Thoracic aorta (tissue), 2 donors: Measurements from ENCODE around the gene SPHK1. TPM values are rescaled to one million over a fixed set of nuclear protein-coding genes. Genes with fewer than 3 reads are reported as not detected.

ENCODE experiments used
- ATAC-seq: fragments of 150-250 bp; one replicate; pipeline ENCODE4 v1.8.0; 2017; ENCODE audit warnings: low read depth; ENCODE audit not compliant: insufficient number of reproducible peaks, low FRiP score
- DNase-seq: peaks from one replicate; pipeline ENCODE4 v3.0.0-alpha.2; 2020; ENCODE audit warnings: low spot score
- H3K27ac ChIP-seq, 2 donors: fragments of 200-600 bp; sonication (generic); 1 replicate in 1 of 2; 2 replicates in 1 of 2; pipeline ENCODE4 v1.5.1; 2016; ENCODE audit warnings: mild to moderate bottlenecking in 2 of 2, moderate library complexity in 2 of 2
- H3K27me3 ChIP-seq: fragments of 200-600 bp; sonication (generic); replicated peaks from 2 replicates; pipeline ENCODE4 v1.6.0; 2016; ENCODE audit warnings: mild to moderate bottlenecking; ENCODE audit not compliant: insufficient read depth
- H3K36me3 ChIP-seq: fragments of 200-600 bp; sonication (generic); one replicate; pipeline ENCODE4 v1.5.1; 2016
- H3K4me1 ChIP-seq, 2 donors: fragments of 200-600 bp; sonication (generic); 1 replicate in 1 of 2; 2 replicates in 1 of 2; pipeline versions ENCODE4 v1.5.1 to v1.6.0; 2016; ENCODE audit warnings: low read depth in 2 of 2, mild to moderate bottlenecking in 1 of 2; ENCODE audit not compliant: control insufficient read depth in 1 of 2
- H3K4me3 ChIP-seq: fragments of 200-600 bp; sonication (generic); 2 replicates; pipeline ENCODE4 v1.5.1; 2016; ENCODE audit warnings: mild to moderate bottlenecking
- H3K9me3 ChIP-seq: fragments of 200-600 bp; sonication (generic); 2 replicates; pipeline ENCODE4 v1.5.1; 2016
- total RNA-seq, 2 donors: library from RNA; depleted of rRNA; stranded (reverse); fragments of >200 nt; gene quantifications; one replicate each; pipeline versions ENCODE4 v1.1.0 to v1.2.3, GENCODE V29; 2016
- TF ChIP-seq, protein P1 (sequence below): fragments of 200-600 bp; sonication (generic); IDR thresholded peaks from one replicate; pipeline ENCODE4 v1.5.1; 2019; ENCODE audit warnings: antibody characterized with exemption

Gene SPHK1
- total RNA-seq, 2 donors from 2014 or later = 46.8 to 47.4 TPM

DNA sequence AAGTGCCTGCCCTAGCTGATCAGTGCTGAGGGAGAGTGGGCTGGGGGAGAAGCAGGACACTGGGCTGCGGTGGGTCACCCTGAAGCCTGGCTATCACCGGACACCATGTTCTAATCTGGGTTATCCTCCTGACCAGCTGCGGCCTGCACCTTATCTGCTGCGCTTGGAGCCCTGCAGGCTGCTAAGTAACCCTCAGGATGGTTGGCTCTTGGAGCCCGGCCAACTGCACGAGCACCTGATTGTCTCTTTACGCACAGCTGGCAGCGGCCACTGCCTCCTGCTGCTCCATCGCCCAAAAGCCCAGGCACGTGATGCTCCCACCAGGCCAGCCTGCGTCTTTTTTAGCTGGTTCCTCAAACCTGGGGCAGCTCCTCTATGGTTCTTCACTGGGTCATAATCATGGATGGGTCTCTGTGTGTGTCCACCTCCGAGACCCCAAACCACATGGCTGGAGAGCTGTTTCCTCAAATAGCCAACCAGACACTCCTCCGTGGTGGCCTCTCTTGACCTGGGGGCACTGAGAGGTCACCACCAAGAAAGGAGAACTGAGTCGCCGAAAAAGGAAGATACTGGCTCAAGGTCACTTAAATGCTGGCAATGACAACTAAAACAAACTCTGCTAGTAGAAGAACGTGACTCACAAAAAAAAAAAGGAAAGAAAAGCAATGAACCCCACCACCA, 21.7 kb downstream of the SPHK1 start:
- H3K36me3 ChIP-seq = peaks cover 16% of the 10 kb centered on the region
- H3K4me1 ChIP-seq = peaks cover 3 to 17% of the 10 kb centered on the region in 2 donors
- H3K9me3 ChIP-seq = no peaks in the 10 kb centered on the region
- H3K4me3 ChIP-seq = no peak overlapping the region
- ATAC-seq (no peak), DNase-seq (no peak)
- no peak overlapping the region for H3K27ac ChIP-seq
- no peaks in the 10 kb centered on the region for H3K27me3 ChIP-seq
- TF ChIP-seq, protein P1, sequence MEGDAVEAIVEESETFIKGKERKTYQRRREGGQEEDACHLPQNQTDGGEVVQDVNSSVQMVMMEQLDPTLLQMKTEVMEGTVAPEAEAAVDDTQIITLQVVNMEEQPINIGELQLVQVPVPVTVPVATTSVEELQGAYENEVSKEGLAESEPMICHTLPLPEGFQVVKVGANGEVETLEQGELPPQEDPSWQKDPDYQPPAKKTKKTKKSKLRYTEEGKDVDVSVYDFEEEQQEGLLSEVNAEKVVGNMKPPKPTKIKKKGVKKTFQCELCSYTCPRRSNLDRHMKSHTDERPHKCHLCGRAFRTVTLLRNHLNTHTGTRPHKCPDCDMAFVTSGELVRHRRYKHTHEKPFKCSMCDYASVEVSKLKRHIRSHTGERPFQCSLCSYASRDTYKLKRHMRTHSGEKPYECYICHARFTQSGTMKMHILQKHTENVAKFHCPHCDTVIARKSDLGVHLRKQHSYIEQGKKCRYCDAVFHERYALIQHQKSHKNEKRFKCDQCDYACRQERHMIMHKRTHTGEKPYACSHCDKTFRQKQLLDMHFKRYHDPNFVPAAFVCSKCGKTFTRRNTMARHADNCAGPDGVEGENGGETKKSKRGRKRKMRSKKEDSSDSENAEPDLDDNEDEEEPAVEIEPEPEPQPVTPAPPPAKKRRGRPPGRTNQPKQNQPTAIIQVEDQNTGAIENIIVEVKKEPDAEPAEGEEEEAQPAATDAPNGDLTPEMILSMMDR = no peak

DNA sequence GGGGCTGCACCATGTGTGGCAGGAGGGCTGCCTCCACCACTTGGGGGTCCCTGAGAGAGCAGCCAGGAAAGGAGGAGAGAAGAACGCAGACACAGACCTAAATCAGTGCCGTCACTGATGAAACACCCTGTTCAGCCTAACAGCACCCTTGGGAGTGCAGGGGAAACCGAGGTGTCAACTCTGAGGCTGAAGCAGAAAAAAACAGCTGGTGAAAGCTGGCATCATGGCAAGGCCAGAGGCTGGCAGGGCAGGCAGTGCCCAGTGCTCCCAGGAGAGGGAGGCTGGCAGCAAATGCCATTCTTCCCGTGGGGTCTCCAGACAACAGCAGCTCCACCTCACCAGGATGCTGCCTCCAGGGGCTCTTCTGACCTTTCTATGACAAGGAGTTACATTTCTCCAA, 23.1 kb downstream of the SPHK1 start:
- Histone ChIP-seq H3K27me3 (no peaks in the 10 kb centered on the region), H3K36me3 (peaks cover 8% of the 10 kb centered on the region), H3K4me1 (peaks cover 3 to 17% of the 10 kb centered on the region in 2 donors), H3K27ac (no peak overlapping the region), H3K4me3 (no peak overlapping the region), H3K9me3 (no peaks in the 10 kb centered on the region)
- ATAC-seq (no peak), DNase-seq (no peak)
- TF ChIP-seq, protein P1 = no peak

DNA sequence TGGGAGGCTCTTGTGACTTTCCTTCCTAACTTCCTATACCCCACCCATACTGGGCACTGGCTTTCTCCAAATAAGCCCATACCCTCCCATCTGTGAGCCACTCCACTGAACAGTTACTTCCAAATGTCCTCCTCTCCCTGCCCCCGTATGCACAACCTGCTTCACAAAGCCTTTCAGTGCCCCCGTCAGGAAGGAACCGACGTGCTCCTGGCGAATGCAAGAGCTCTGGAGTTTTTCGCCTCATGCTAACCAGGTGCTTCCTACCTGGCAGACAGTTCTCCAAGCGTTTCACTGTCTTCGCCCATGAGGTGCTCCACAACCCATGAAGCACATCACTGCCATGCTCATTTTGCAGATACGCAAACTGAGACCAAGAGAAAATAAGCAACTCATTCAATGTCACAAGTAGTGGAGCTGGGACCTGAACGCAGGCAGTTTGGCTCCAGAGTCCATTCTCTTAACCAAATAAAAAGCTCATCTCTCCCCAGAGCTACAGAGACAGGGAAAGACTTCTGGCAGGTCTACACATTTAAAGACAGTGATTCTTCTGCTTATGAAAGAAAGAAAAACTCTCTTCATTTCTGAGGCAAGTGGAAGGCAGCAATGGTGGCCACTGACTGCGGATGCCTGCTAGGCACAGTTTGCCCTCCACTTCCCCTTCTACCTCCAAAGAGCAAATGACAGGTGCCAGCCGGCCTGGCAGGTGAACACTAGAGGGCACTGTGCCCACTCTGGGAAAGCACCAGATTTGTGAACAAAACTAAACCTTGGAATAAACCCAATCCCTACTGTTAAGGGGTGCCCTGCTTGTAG, 23.8 kb downstream of the SPHK1 start:
- ATAC-seq (no peak), DNase-seq (no peak)
- peaks cover 7% of the 10 kb centered on the region for H3K36me3 ChIP-seq
- no peak overlapping the region for H3K27ac ChIP-seq
- H3K4me3 ChIP-seq = no peak overlapping the region
- no peaks in the 10 kb centered on the region for H3K9me3 ChIP-seq
- TF ChIP-seq, protein P1 = peak; percentile 51
- H3K27me3 ChIP-seq = no peaks in the 10 kb centered on the region
- peaks cover 3 to 17% of the 10 kb centered on the region in 2 donors for H3K4me1 ChIP-seq

DNA sequence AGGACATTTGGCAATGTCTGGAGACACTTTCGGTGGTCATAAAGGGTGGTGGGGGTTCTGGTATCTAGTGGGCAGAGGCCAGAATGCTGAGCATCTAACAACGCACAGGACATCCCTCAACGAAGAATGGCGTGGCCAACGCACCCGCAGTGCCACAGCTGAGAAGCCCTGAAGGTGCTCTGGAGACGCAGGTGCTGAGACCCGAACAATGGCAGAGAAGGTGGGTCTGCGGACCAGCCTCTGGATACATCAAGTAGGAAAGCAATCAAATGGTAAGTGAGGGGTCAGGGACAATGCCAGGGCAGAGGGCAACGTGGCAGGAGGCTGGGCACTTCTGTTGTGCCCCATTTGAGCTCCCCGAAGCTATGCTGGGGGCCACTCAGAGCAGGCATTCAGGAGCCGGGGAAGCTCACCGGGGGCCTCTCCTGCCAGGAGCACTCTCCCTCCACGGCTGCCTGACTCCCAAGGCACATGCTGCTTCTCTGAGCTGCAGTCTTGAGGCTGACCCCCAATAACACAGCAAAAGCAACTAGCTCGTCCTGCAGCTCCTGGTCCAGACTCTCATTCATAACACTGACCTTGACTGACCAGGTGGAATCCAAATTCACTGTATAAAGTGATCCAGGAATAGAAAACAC, 26.0 kb downstream of the SPHK1 start:
- TF ChIP-seq, protein P1 = no peak
- H3K9me3 ChIP-seq = no peaks in the 10 kb centered on the region
- no peak overlapping the region for H3K27ac ChIP-seq
- H3K36me3 ChIP-seq = no peaks in the 10 kb centered on the region
- no peak for DNase-seq
- no peak overlapping the region for H3K4me3 ChIP-seq
- H3K27me3 ChIP-seq = no peaks in the 10 kb centered on the region
- no peak for ATAC-seq
- peaks cover 3 to 32% of the 10 kb centered on the region in 2 donors for H3K4me1 ChIP-seq

DNA sequence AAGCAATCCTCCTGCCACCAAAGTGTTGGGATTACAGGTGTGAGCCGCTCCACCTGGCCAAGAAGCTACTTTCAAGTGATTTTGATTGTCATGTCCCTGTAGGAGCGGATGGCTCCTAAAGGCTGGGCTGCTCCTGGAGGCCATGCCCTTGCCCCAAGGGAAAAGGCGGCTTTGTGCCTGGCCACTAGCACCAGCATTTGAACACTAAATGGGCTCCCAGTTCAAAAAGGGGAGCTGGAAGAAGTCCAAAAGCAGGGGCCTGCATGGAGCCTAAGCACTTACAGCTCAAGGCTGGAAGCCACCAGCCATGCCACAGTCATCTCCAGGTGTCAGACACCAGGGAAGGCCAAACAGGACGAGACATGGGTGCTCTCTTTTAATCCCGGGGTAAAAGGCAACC, 26.8 kb downstream of the SPHK1 start:
- TF ChIP-seq, protein P1 = no peak
- no peak for ATAC-seq
- no peaks in the 10 kb centered on the region for H3K27me3 ChIP-seq
- no peak for DNase-seq
- H3K27ac ChIP-seq = no peak overlapping the region
- H3K4me1 ChIP-seq = peaks cover 1 to 25% of the 10 kb centered on the region in 2 donors
- H3K36me3 ChIP-seq = no peaks in the 10 kb centered on the region
- no peak overlapping the region for H3K4me3 ChIP-seq
- no peaks in the 10 kb centered on the region for H3K9me3 ChIP-seq
